HUES64 (cell line): ENCODE measurements around the gene FTCD. TPM values are rescaled to one million over a fixed set of nuclear protein-coding genes. Genes with fewer than 3 reads are reported as not detected.
"Not testable (repeated sequence)": the region's sequence is repeated elsewhere in the genome, so short reads cannot be mapped to it uniquely, and the experiment has no call there.

Experiments used
- H3K27ac ChIP-seq: 2 replicates; pipeline ENCODE4 v1.7.0; 2013; ENCODE audit warnings: low read depth, low read length, inconsistent platforms
- H3K27me3 ChIP-seq: 2 replicates; pipeline ENCODE4 v1.6.1; 2013; ENCODE audit warnings: mild to moderate bottlenecking, low read length; ENCODE audit not compliant: insufficient read depth
- H3K36me3 ChIP-seq: 2 replicates; pipeline ENCODE4 v1.6.1; 2013; ENCODE audit warnings: mild to moderate bottlenecking, low read length; ENCODE audit not compliant: insufficient read depth
- H3K4me1 ChIP-seq: 2 replicates; pipeline ENCODE4 v1.6.1; 2013; ENCODE audit warnings: mild to moderate bottlenecking, low read length, moderate library complexity; ENCODE audit not compliant: insufficient read depth
- H3K4me3 ChIP-seq: 2 replicates; pipeline ENCODE4 v1.5.1; 2013; ENCODE audit warnings: mild to moderate bottlenecking, low read length, moderate library complexity
- H3K9ac ChIP-seq: 2 replicates; pipeline ENCODE4 v1.6.1; 2013; ENCODE audit warnings: mild to moderate bottlenecking, low read depth, low read length
- H3K9me3 ChIP-seq: 2 replicates; pipeline ENCODE4 v1.6.1; 2013; ENCODE audit warnings: low read depth, low read length; ENCODE audit not compliant: insufficient read depth
- WGBS: fragments of 150-250, 120-280 bp; methylation state at CpG from one replicate; pipeline ENCODE4 v1.1.7; 2013; ENCODE audit warnings: missing lambda C conversion rate; 5-methylcytosine and 5-hydroxymethylcytosine counted together
- polyA plus RNA-seq, 2 experiments: library from polyadenylated mRNA; stranded (reverse); fragments of 50-300 nt; gene quantifications; one replicate each; pipeline ENCODE4 v1.2.3, GENCODE V29; 2013

Gene FTCD, protein sequence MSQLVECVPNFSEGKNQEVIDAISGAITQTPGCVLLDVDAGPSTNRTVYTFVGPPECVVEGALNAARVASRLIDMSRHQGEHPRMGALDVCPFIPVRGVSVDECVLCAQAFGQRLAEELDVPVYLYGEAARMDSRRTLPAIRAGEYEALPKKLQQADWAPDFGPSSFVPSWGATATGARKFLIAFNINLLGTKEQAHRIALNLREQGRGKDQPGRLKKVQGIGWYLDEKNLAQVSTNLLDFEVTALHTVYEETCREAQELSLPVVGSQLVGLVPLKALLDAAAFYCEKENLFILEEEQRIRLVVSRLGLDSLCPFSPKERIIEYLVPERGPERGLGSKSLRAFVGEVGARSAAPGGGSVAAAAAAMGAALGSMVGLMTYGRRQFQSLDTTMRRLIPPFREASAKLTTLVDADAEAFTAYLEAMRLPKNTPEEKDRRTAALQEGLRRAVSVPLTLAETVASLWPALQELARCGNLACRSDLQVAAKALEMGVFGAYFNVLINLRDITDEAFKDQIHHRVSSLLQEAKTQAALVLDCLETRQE
- 0.70 TPM for polyA plus RNA-seq (2013, experiment 1 of 2)
- 1.3 TPM for polyA plus RNA-seq (2013, experiment 2 of 2)

GRCh38 chr21:46155514-46156377 lies at the start of gene FTCD:
Gene FTCD (minus strand): TSS chr21:46155579. CDS start chr21:46155523, 56 bp downstream.
- H3K9ac ChIP-seq = peak within 1 kb of the TSS; percentile 3; the same call in 1 of the 2 replicates
- H3K4me1 ChIP-seq = peaks cover 11% of the 10 kb centered on the region
- no peaks in the 10 kb centered on the region for H3K9me3 ChIP-seq
- WGBS = 94% methylated on average over 34 of the region's 34 CpGs
- no peak within 1 kb of the TSS for H3K4me3 ChIP-seq
- H3K36me3 ChIP-seq = no peaks in the 10 kb centered on the region
- H3K27me3 ChIP-seq = no peaks in the 10 kb centered on the region
- H3K27ac ChIP-seq = no peak within 1 kb of the TSS

- no peaks in the 10 kb centered on the region for H3K4me1 ChIP-seq
- no peak overlapping the region for H3K27ac ChIP-seq
- no peaks in the 10 kb centered on the region for H3K27me3 ChIP-seq
- no peak overlapping the region for H3K4me3 ChIP-seq
- H3K9ac ChIP-seq = no peak overlapping the region
- 95% methylated on average over 16 of the region's 18 CpGs for WGBS
- no peaks in the 10 kb centered on the region for H3K9me3 ChIP-seq
- H3K36me3 ChIP-seq = peaks cover 73% of the 10 kb centered on the region
Observed at GRCh38 chr21:46205166-46205565, 49.8 kb upstream of the FTCD start.

DNA sequence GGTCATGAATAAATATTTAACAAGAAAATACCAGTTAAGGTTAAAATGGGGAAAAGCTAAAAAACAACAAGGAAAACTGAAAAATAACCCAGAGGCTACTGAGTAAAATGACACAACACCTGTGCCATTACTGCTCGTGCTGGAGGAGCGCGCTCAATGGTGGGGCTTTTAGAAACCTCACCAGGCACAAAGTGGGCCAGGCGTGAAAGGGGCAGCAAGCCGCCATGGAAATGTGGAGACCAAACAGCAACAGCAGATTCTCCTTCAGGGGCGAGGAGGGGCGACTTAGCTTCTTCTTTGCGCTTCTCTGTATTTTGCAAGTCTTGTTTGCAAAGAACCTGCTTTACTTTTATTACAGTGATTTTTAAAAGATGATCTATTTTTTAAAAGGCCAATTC lies 47.8 kb upstream of the FTCD start:
- Histone ChIP-seq H3K9me3 (no peaks in the 10 kb centered on the region), H3K9ac (no peak overlapping the region), H3K4me1 (no peaks in the 10 kb centered on the region), H3K4me3 (no peak overlapping the region), H3K27me3 (no peaks in the 10 kb centered on the region), H3K36me3 (peaks cover 74% of the 10 kb centered on the region), H3K27ac (peak overlapping the region; percentile 64; the same call in 1 of the 2 replicates)
- WGBS = 95% methylated on average over 8 of the region's 8 CpGs

GRCh38 chr21:46202592-46203202 lies 47.3 kb upstream of the FTCD start:
- Histone ChIP-seq H3K9me3 (no peaks in the 10 kb centered on the region), H3K9ac (no peak overlapping the region), H3K4me1 (no peaks in the 10 kb centered on the region), H3K27ac (peak overlapping the region; percentile 64; the same call in 1 of the 2 replicates), H3K27me3 (no peaks in the 10 kb centered on the region), H3K4me3 (no peak overlapping the region), H3K36me3 (peaks cover 74% of the 10 kb centered on the region)
- 64% methylated on average over 6 of the region's 6 CpGs for WGBS

DNA sequence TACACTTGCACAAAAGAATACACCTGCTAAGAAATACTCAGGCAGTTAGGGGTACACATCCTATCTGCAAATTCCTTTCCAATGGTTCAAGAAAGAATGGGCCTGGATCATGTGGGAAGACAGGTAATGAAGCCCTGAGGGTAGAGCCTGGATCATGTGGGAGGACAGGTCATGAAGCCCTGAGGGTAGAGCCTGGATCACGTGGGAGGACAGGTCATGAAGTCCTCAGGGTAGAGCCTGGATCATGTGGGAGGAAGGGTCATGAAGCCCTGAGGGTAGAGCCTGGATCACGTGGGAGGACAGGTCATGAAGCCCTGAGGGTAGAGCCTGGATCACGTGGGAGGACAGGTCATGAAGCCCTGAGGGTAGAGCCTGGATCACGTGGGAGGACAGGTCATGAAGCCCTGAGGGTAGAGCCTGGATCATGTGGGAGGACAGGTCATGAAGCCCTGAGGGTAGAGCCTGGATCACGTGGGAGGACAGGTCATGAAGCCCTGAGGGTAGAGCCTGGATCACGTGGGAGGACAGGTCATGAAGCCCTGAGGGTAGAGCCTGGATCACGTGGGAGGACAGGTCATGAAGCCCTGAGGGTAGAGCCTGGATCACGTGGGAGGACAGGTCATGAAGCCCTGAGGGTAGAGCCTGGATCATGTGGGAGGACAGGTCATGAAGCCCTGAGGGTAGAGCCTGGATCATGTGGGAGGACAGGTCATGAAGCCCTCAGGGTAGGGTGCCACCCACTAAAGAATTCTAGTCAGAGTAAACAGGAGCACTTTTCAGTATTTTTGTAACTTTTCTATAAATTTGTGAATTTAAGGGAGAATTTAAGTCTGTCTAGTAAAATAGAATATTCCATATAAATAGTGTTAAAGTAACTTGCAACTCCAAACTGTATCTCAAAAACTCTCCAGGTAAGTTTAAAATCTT lies 45.8 kb upstream of the FTCD start:
- not testable (repeated sequence) for H3K27ac ChIP-seq, H3K9me3 ChIP-seq, H3K4me1 ChIP-seq, H3K4me3 ChIP-seq, H3K9ac ChIP-seq, H3K27me3 ChIP-seq
- peaks cover 73% of the 10 kb centered on the region for H3K36me3 ChIP-seq
- 83% methylated on average over 2 of the region's 8 CpGs for WGBS

DNA sequence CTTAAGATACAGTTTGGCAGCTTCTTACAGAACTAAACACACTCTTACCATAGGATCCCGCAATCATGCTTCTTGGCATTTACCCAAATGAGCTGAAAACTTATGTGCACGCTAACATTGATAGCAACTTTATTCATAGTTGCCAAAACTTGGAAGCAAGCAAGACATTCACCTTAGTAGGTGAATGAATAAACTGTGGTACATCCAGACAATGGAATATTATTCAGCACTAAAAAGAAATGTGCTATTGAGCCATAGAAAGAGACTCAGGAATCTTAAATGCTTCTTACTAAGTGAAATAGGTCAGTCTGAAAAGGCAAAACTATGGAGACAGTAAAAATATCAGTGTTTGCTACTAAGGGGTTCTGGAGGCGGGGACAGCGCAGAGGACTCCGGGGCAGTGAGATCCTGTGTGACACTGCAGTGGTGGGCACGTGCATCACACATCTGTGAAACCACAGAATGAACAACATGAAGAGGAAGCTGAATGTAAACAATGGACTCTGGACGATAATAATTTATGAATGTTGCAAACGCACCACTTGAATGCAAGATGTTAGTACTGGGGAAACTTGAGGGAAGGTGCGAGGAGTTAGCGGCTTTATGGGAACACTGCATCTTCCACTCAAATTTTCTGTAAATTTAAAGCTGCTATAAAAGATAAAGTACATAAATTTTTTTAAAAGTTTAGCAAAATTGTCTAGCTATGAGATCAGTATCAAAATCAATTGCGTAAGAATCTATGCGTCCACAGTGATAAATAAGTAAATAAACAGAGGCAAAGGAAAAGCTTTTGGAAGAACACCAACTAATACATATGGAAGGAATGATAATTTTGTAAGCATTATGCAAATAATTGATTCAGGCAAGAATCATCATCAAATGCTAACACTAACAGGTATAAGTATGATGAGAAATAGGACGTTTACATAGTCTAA lies 44.3 kb upstream of the FTCD start:
- Histone ChIP-seq H3K4me3 (no peak overlapping the region), H3K9me3 (no peaks in the 10 kb centered on the region), H3K27ac (no peak overlapping the region), H3K36me3 (peaks cover 73% of the 10 kb centered on the region), H3K27me3 (no peaks in the 10 kb centered on the region), H3K9ac (no peak overlapping the region), H3K4me1 (no peaks in the 10 kb centered on the region)
- WGBS = 77% methylated on average over 10 of the region's 13 CpGs

- Histone ChIP-seq H3K4me1 (no peaks in the 10 kb centered on the region), H3K9me3 (no peaks in the 10 kb centered on the region), H3K27me3 (no peaks in the 10 kb centered on the region), H3K27ac (no peak overlapping the region), H3K36me3 (peaks cover 82% of the 10 kb centered on the region), H3K9ac (no peak overlapping the region), H3K4me3 (no peak overlapping the region)
- WGBS = 91% methylated on average over 20 of the region's 20 CpGs
Observed at GRCh38 chr21:46196733-46197132, 41.4 kb upstream of the FTCD start.

- H3K9me3 ChIP-seq = no peaks in the 10 kb centered on the region
- H3K4me1 ChIP-seq = no peaks in the 10 kb centered on the region
- H3K27ac ChIP-seq = no peak overlapping the region
- H3K36me3 ChIP-seq = peaks cover 86% of the 10 kb centered on the region
- H3K27me3 ChIP-seq = no peaks in the 10 kb centered on the region
- H3K9ac ChIP-seq = no peak overlapping the region
- WGBS = 91% methylated on average over 20 of the region's 20 CpGs
- H3K4me3 ChIP-seq = no peak overlapping the region
Observed at GRCh38 chr21:46195595-46196195, 40.3 kb upstream of the FTCD start.
